Activated T-helper 1 cell treated with anti-CD3 and anti-CD28 coated beads, Interleukin-2, amount 50 U/mL, for 16 hours (primary cell): ENCODE data around the gene ARL16.

Experiments used
- DNase-seq, 2 donors: peaks; one replicate each; pipeline ENCODE4 v3.0.0-alpha.2; 2020; ENCODE audit warnings: low read depth in 1 of 2, low spot score in 1 of 2

The ARL16 gene

GRCh38 chr17:81673561-81674258, 9.9 kb downstream of the ARL16 start:
- no peak for DNase-seq

GRCh38 chr17:81672954-81673353, 10.6 kb downstream of the ARL16 start:
- DNase-seq, result no peak

- DNase-seq, result no peak
Observed at GRCh38 chr17:81672504-81672903, 11.1 kb downstream of the ARL16 start.

- DNase-seq, result no peak
Observed at GRCh38 chr17:81667754-81668153, 15.8 kb downstream of the ARL16 start.

GRCh38 chr17:81666342-81667191, 17.0 kb downstream of the ARL16 start, which contains the start of the genes CCDC137 and OXLD1:
Gene CCDC137 (plus strand): TSS chr17:81666737. CDS start chr17:81666767, 30 bp downstream.
Gene OXLD1 (minus strand): TSS chr17:81666605. CDS start chr17:81666577, 28 bp downstream.
- DNase-seq, result peak; percentile 84 to 90

GRCh38 chr17:81666092-81666341, 17.6 kb downstream of the ARL16 start:
- no peak for DNase-seq

- DNase-seq, result peak in 1 of 2 donors; percentile 26
Observed at GRCh38 chr17:81665205-81666091, 18.1 kb downstream of the ARL16 start.

GRCh38 chr17:81664051-81664470, 19.5 kb downstream of the ARL16 start:
- DNase-seq, result no peak

GRCh38 chr17:81662002-81662401, 21.6 kb downstream of the ARL16 start:
- no peak for DNase-seq

GRCh38 chr17:81660441-81660840, 23.2 kb downstream of the ARL16 start:
- DNase-seq, result no peak

- DNase-seq, result no peak
Observed at GRCh38 chr17:81659038-81659437, 24.6 kb downstream of the ARL16 start.

- DNase-seq, result no peak
Observed at GRCh38 chr17:81656835-81657234, 26.8 kb downstream of the ARL16 start.

- DNase-seq, result no peak
Observed at GRCh38 chr17:81656118-81656743, 27.4 kb downstream of the ARL16 start, which contains the start of gene PDE6G. Gene PDE6G (minus strand): TSS chr17:81656542. CDS start chr17:81653305, 3,237 bp downstream.

GRCh38 chr17:81655378-81656117, 28.0 kb downstream of the ARL16 start:
- DNase-seq, result no peak

GRCh38 chr17:81652906-81653771, 30.5 kb downstream of the ARL16 start:
- no peak for DNase-seq

- no peak for DNase-seq
Observed at GRCh38 chr17:81651692-81652091, 31.9 kb downstream of the ARL16 start.

- no peak for DNase-seq
Observed at GRCh38 chr17:81650951-81651350, 32.6 kb downstream of the ARL16 start.

- no peak for DNase-seq
Observed at GRCh38 chr17:81648707-81649085, 34.9 kb downstream of the ARL16 start.

GRCh38 chr17:81648013-81648706, 35.4 kb downstream of the ARL16 start:
- no peak for DNase-seq
